Measurements from ENCODE around the gene CAV1. TPM values are rescaled to one million over a fixed set of nuclear protein-coding genes. Genes with fewer than 3 reads are reported as not detected.

Gene CAV1
- total RNA-seq, 1 donor from 2014 or later = 6.1 TPM

DNA sequence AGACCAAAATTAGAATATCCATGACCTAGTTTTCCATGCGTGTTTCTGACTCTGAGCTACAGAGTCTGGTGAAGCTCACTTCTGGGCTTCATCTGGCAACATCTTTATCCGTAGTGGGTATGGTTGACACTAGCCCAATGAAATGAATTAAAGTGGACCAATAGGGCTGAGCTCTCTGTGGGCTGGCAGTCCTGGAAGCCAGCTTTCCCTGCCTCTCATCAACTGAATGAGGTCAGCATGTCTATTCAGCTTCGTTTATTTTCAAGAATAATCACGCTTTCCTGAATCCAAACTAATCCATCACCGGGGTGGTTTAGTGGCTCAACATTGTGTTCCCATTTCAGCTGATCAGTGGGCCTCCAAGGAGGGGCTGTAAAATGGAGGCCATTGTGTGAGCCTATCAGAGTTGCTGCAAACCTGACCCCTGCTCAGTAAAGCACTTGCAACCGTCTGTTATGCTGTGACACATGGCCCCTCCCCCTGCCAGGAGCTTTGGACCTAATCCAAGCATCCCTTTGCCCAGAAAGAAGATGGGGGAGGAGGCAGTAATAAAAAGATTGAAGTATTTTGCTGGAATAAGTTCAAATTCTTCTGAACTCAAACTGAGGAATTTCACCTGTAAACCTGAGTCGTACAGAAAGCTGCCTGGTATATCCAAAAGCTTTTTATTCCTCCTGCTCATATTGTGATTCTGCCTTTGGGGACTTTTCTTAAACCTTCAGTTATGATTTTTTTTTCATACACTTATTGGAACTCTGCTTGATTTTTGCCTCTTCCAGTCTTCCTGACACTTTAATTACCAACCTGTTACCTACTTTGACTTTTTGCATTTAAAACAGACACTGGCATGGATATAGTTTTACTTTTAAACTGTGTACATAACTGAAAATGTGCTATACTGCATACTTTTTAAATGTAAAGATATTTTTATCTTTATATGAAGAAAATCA lies 35.5 kb downstream of the CAV1 start:
- POLR2A ChIA-PET = no interaction called here
- Mint-ChIP-seq H3K36me3 (ENCODE audit: low read depth) (no peaks in the 10 kb centered on the region), H3K9me3 (peaks cover 4% of the 10 kb centered on the region), H3K27ac (no peak overlapping the region), H3K4me1 (peaks cover 9% of the 10 kb centered on the region), H3K27me3 (peaks cover 17% of the 10 kb centered on the region), H3K4me3 (no peak overlapping the region)
- CTCF ChIA-PET = interaction anchor here (0.6 kb wide), 1 partner anchor 110 kb away, joined by 4 read pairs; no protein-coding TSS in a partner anchor
- no peak for TF ChIP-seq CTCF (IDR thresholded peaks at IDR 0.05)
- DNase-seq (no peak), ATAC-seq (ENCODE audit: low read depth) (no peak)
- intact Hi-C loops (cut with micrococcal nuclease) = no loop called here

DNA sequence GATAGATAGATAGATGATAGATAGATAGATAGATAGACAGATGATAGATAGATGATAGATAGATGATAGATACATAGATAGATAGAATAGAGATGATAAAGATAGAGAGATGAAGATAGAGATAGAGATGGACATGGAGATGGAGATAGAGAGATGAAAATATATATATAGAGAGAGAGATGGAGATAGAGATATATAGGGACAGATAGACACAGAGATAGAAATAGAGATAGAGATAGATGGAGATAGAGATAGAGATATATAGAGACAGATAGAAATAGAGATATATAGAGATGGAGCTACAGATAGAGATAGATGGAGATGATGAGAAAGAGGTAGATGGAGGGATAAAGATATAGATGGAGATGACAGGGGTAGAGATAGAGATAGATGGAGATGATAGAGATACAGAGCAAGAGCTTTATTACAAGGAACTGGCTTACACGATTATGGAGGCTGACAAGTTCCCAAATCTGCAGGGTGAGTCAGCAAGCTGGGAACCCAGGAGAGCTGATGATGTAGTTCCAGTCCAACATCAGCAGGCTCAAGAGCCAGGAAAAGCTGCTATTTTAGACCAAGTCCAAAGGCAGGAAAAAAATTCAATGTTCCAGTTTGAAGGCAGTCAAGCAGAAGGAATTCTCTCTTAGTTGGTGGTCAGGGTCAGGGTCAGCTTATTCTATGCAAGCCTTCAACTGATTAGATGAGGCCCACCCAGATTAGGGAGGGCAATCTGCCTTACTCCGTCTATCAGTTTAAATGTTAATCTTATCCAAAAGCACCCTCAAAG lies 37.1 kb downstream of the CAV1 start:
- ChIA-PET POLR2A (no interaction called here), CTCF (interaction anchor here (1.1 kb wide), 1 partner anchor 30 kb away, joined by 3 read pairs; no protein-coding TSS in a partner anchor)
- H3K9me3 Mint-ChIP-seq = peaks cover 4% of the 10 kb centered on the region
- H3K27ac Mint-ChIP-seq = peak overlapping the region; percentile 0
- ATAC-seq (ENCODE audit: low read depth) (no peak), DNase-seq (no peak)
- no peaks in the 10 kb centered on the region for H3K36me3 Mint-ChIP-seq (ENCODE audit: low read depth)
- intact Hi-C loops (cut with micrococcal nuclease) = no loop called here
- peaks cover 9% of the 10 kb centered on the region for H3K4me1 Mint-ChIP-seq
- peaks cover 17% of the 10 kb centered on the region for H3K27me3 Mint-ChIP-seq
- TF ChIP-seq CTCF (IDR thresholded peaks at IDR 0.05) = no peak
- H3K4me3 Mint-ChIP-seq = no peak overlapping the region

DNA sequence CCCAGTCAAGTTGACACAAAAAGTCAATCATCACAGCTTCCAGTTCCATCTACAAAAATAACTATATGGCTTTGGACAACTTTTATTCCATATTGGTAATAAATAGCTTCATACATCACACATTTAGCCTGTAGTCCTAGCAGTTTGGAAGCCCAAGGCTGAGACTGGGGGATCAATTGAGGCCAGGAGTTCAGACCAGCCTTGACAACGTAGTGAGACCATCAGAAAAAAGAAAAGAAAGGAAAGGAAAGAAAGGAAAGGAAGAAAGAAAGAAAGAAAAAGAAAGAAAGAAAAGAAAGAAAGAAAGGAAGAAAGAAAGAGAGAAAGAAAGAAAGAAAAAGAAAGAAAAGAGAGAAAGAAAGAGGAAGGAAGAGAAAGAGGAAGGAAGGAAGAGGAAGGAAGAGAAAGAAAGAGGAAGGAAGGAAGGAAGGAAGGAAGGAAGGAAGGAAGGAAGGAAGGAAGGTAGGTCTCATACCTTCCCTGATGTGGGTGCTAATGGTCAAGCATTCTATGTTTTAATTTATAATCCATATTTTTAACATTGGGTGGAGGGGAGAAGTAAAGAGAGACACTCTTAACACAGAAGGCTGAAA lies 37.8 kb downstream of the CAV1 start:
- no peaks in the 10 kb centered on the region for H3K36me3 Mint-ChIP-seq (ENCODE audit: low read depth)
- DNase-seq (no peak), ATAC-seq (ENCODE audit: low read depth) (no peak)
- peaks cover 16% of the 10 kb centered on the region for H3K27me3 Mint-ChIP-seq
- POLR2A ChIA-PET = no interaction called here
- CTCF ChIA-PET = interaction anchor here (1.1 kb wide), 1 partner anchor 29 kb away, joined by 3 read pairs; no protein-coding TSS in a partner anchor
- H3K4me3 Mint-ChIP-seq = no peak overlapping the region
- intact Hi-C loops (cut with micrococcal nuclease) = no loop called here
- peaks cover 9% of the 10 kb centered on the region for H3K4me1 Mint-ChIP-seq
- H3K9me3 Mint-ChIP-seq = peaks cover 4% of the 10 kb centered on the region
- no peak overlapping the region for H3K27ac Mint-ChIP-seq
- no peak for TF ChIP-seq CTCF (IDR thresholded peaks at IDR 0.05)

- H3K36me3 Mint-ChIP-seq (ENCODE audit: low read depth) = no peaks in the 10 kb centered on the region
- H3K9me3 Mint-ChIP-seq = peaks cover 4% of the 10 kb centered on the region
- H3K27ac Mint-ChIP-seq = no peak overlapping the region
- POLR2A ChIA-PET = no interaction called here
- H3K4me3 Mint-ChIP-seq = no peak overlapping the region
- CTCF ChIA-PET = interaction anchor here (0.7 kb wide), 1 partner anchor 58 kb away, joined by 3 read pairs; no protein-coding TSS in a partner anchor
- intact Hi-C loops (cut with micrococcal nuclease) = no loop called here
- no peak for TF ChIP-seq CTCF (IDR thresholded peaks at IDR 0.05)
- DNase-seq (no peak), ATAC-seq (ENCODE audit: low read depth) (no peak)
- peaks cover 7% of the 10 kb centered on the region for H3K27me3 Mint-ChIP-seq
- H3K4me1 Mint-ChIP-seq = peaks cover 15% of the 10 kb centered on the region
Measured at GRCh38 chr7:116565981-116566380, 41.1 kb downstream of the CAV1 start.

All from activated B cell treated with CpG ODN at 0.5 μM for 24 hours (primary cell).